AG04449 (cell line): ENCODE data around the gene SFTPD.

Source experiments
- CTCF ChIA-PET: fragments of 350-600 bp; formaldehyde crosslinking; extraction: SDS; loops from one replicate; lab custom pipeline; 2021; ENCODE audit warnings: antibody characterized with exemption; lab: Yijun Ruan, JAX
- POLR2A ChIA-PET: fragments of 400-600, 350-600 bp; formaldehyde crosslinking; extraction: SDS; loops from one replicate; lab custom pipeline; 2020; ENCODE audit warnings: antibody characterized with exemption, inconsistent platforms; lab: Yijun Ruan, JAX
- DNase-seq: peaks from one replicate; pipeline ENCODE4 v3.0.0-alpha.2; 2010; ENCODE audit warnings: low read depth, low spot score
- H3K4me3 ChIP-seq: 2 replicates; pipeline ENCODE4 v1.5.1; 2011; ENCODE audit warnings: low read depth, mild to moderate bottlenecking, control low read depth, low read length
- CTCF ChIP-seq: IDR thresholded peaks from one replicate; pipeline ENCODE4 v1.5.1; 2011; ENCODE audit warnings: mild to moderate bottlenecking, moderate library complexity, low read length, control low read depth, inconsistent platforms; ENCODE audit not compliant: insufficient read depth; ENCODE audit errors: missing control alignments

Gene SFTPD

GRCh38 chr10:79941146-79941545, 7.8 kb downstream of the SFTPD start:
- H3K4me3 ChIP-seq = no peak overlapping the region
- ChIA-PET CTCF (interaction anchor here (0.7 to 2.1 kb wide), 4 partner anchors 11 to 379 kb away, joined by 3 to 6 read pairs (median 3); no protein-coding TSS in a partner anchor), POLR2A (no interaction called here)
- TF ChIP-seq CTCF = no peak
- DNase-seq = no peak

GRCh38 chr10:79940431-79940830, 8.5 kb downstream of the SFTPD start:
- H3K4me3 ChIP-seq = no peak overlapping the region
- CTCF ChIA-PET = interaction anchor here (1.2 to 2.1 kb wide), 2 partner anchors 12 to 378 kb away, joined by 3 to 6 read pairs; no protein-coding TSS in a partner anchor
- TF ChIP-seq CTCF = no peak
- POLR2A ChIA-PET = no interaction called here
- no peak for DNase-seq

DNA sequence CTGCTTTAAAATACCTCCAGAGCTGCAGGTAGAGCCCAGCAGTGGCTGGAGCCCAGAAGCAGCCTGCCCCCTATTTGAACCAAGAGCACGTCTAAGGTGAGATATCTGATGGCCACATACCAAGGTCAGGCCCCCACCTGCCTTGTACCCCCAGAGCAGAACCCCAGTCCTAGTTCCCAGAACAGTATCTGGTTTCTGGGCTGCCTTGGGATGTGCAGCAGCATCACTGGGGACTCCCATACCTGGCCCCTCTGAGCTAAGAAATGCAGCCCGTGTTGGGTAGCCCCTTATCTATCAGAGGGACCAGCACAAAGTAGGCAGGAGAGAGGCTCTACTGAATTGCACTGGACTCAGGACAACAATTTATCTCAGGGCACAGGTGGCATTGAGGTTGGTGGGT, 8.9 kb downstream of the SFTPD start:
- ChIA-PET POLR2A (no interaction called here), CTCF (interaction anchor here (2.1 kb wide), 1 partner anchor 11 kb away, joined by 6 read pairs; no protein-coding TSS in a partner anchor)
- DNase-seq = no peak
- H3K4me3 ChIP-seq = no peak overlapping the region
- TF ChIP-seq CTCF = no peak

GRCh38 chr10:79938728-79939406, 10.0 kb downstream of the SFTPD start:
- ChIA-PET CTCF (interaction anchor here (0.5 to 1.7 kb wide), 2 partner anchors 10 to 57 kb away, joined by 3 to 5 read pairs; no protein-coding TSS in a partner anchor), POLR2A (no interaction called here)

DNA sequence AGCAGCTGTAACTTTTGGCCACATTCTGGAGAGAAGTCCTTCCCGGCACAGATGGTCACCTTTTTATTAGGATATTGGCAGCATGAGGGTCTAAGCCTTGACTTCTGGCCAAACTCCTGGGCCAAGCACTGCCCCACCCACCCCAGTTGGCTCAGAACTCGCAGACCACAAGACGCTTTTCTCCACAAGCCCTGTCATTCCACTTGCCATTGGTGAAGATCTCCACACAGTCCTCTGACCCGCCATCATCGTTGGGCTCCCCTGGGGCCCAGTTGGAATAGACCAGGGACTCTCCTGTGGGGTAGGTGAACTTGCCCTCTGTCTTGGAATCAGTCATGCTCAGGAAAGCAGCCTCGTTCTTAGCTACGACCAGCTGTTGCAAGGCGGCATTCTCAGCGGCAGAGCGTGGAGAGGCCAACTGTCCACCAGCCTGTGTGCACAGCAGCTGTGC, 11.2 kb downstream of the SFTPD start:
- CTCF ChIA-PET = interaction anchor here (1.7 kb wide), 1 partner anchor 8 kb away, joined by 5 read pairs; no protein-coding TSS in a partner anchor

More at GRCh38 chr10:79938728-79939406, 10.0 kb downstream of the SFTPD start:
- DNase-seq = no peak
- no peak for TF ChIP-seq CTCF
- H3K4me3 ChIP-seq = no peak overlapping the region

More for the DNA sequence above, 11.2 kb downstream of the SFTPD start:
- no peak for DNase-seq
- POLR2A ChIA-PET = no interaction called here
- H3K4me3 ChIP-seq = no peak overlapping the region
- TF ChIP-seq CTCF = no peak
